ENCODE results near the gene ATG13. TPM values are rescaled to one million over a fixed set of nuclear protein-coding genes. Genes with fewer than 3 reads are reported as not detected.

Gene ATG13
- total and polyA plus RNA-seq, 12 donors = 31.0 to 177 (median 88.8) TPM

GRCh38 chr11:46681814-46682213 is 64.5 kb downstream of the ATG13 start:
- H3K27ac ChIP-seq = no peak overlapping the region
- no peak for DNase-seq
- no peak for TF ChIP-seq CTCF (IDR thresholded peaks at IDR 0.05)
- H3K4me3 ChIP-seq = no peak overlapping the region
- peaks cover 0 to 73% of the 10 kb centered on the region in 2 donors for H3K36me3 ChIP-seq (replicated peaks in 1 of 2)
- no peaks in the 10 kb centered on the region for H3K9me3 ChIP-seq (replicated peaks in 1 of 3)
- peaks cover 0 to 13% of the 10 kb centered on the region in 2 donors for H3K4me1 ChIP-seq (replicated peaks in 1 of 2)
- H3K27me3 ChIP-seq = no peaks in the 10 kb centered on the region
- intact Hi-C loops (cut with DNase I) = no loop called here
- WGBS, 4 donors = 83 to 94% (median 93%) methylated on average over 5 to 11 of the region's 11 CpGs

- Histone ChIP-seq H3K4me3 (no peak overlapping the region), H3K27ac (peak overlapping the region in 1 of 5 donors; percentile 63), H3K4me1 (replicated peaks in 1 of 2) (peaks cover 4 to 26% of the 10 kb centered on the region in 2 donors), H3K36me3 (replicated peaks in 1 of 2) (peaks cover 0 to 75% of the 10 kb centered on the region in 2 donors), H3K27me3 (no peaks in the 10 kb centered on the region), H3K9me3 (replicated peaks in 1 of 3) (no peaks in the 10 kb centered on the region)
- WGBS, 4 donors = 78 to 89% (median 83%) methylated on average over 9 to 11 of the region's 11 CpGs
- DNase-seq = peak in 6 of 7 donors; percentile 59 to 84 (median 78)
- intact Hi-C loops (cut with DNase I) = no loop called here
- no peak for TF ChIP-seq POLR2A (IDR thresholded peaks at IDR 0.05)
- TF ChIP-seq CTCF (IDR thresholded peaks at IDR 0.05) = no peak
These were observed 65.7 kb downstream of the ATG13 start for GRCh38 chr11:46682773-46683752.

- Histone ChIP-seq H3K4me3 (no peak overlapping the region), H3K9me3 (replicated peaks in 1 of 3) (no peaks in the 10 kb centered on the region), H3K27ac (no peak overlapping the region), H3K4me1 (replicated peaks in 1 of 2) (peaks cover 4 to 27% of the 10 kb centered on the region in 2 donors), H3K36me3 (replicated peaks in 1 of 2) (peaks cover 0 to 65% of the 10 kb centered on the region in 2 donors), H3K27me3 (no peaks in the 10 kb centered on the region)
- TF ChIP-seq CTCF (IDR thresholded peaks at IDR 0.05) (no peak), POLR2A (IDR thresholded peaks at IDR 0.05) (no peak)
- intact Hi-C loops (cut with DNase I) = no loop called here
- DNase-seq = no peak
- WGBS, 4 donors = 69 to 77% (median 73%) methylated on average over 3 of the region's 3 CpGs
These were observed 67.0 kb downstream of the ATG13 start for GRCh38 chr11:46684367-46684766.

- 60 to 68% (median 65%) methylated on average over 14 to 15 of the region's 15 CpGs for whole genome bisulfite sequencing, 4 donors
- no peaks in the 10 kb centered on the region for H3K9me3 ChIP-seq (replicated peaks in 1 of 3)
- TF ChIP-seq POLR2A (IDR thresholded peaks at IDR 0.05) (no peak), CTCF (IDR thresholded peaks at IDR 0.05) (no peak)
- intact Hi-C loops (cut with DNase I) = no loop called here
- peak; percentile 57 to 76 (median 73) for DNase-seq
- peak overlapping the region in 4 of 5 donors; percentile 43 to 80 (median 60) for H3K27ac ChIP-seq
- H3K36me3 ChIP-seq (replicated peaks in 1 of 2) = peaks cover 0 to 57% of the 10 kb centered on the region in 2 donors
- no peaks in the 10 kb centered on the region for H3K27me3 ChIP-seq
- no peak overlapping the region for H3K4me3 ChIP-seq
- peaks cover 4 to 27% of the 10 kb centered on the region in 2 donors for H3K4me1 ChIP-seq (replicated peaks in 1 of 2)
These were observed 69.8 kb downstream of the ATG13 start for GRCh38 chr11:46686886-46687795.

Measured in adrenal gland (tissue), 12 donors.